ENCODE results near the gene RNF17.
"Not testable (repeated sequence)": the region's sequence is repeated elsewhere in the genome, so short reads cannot be mapped to it uniquely, and the experiment has no call there.

The RNF17 gene

GRCh38 chr13:24763596-24764275, at the start of gene RNF17:
Gene RNF17, plus strand, starts transcription at chr13:24764169. Its CDS starts 35 bp downstream, at chr13:24764204.
- DNase-seq (ENCODE audit: low read depth in 2 of 2) = no peak

- no peak for DNase-seq (ENCODE audit: low read depth in 2 of 2)
These were observed 48.0 kb upstream of the RNF17 start for GRCh38 chr13:24716011-24716410.

GRCh38 chr13:24716446-24716845, 47.5 kb upstream of the RNF17 start:
- DNase-seq (ENCODE audit: low read depth in 2 of 2) = no peak

- DNase-seq (ENCODE audit: low read depth in 2 of 2) = no peak
These were observed 46.8 kb upstream of the RNF17 start for GRCh38 chr13:24717217-24717616.

- DNase-seq (ENCODE audit: low read depth in 2 of 2) = no peak
These were observed 45.6 kb upstream of the RNF17 start for GRCh38 chr13:24718192-24718965.

GRCh38 chr13:24719139-24719538, 44.8 kb upstream of the RNF17 start:
- DNase-seq (ENCODE audit: low read depth in 2 of 2) = no peak

- DNase-seq (ENCODE audit: low read depth in 2 of 2) = no peak
These were observed 40.8 kb upstream of the RNF17 start for GRCh38 chr13:24723206-24723605.

- DNase-seq (ENCODE audit: low read depth in 2 of 2) = no peak
These were observed 39.3 kb upstream of the RNF17 start for GRCh38 chr13:24724714-24725113.

- no peak for DNase-seq (ENCODE audit: low read depth in 2 of 2)
These were observed 38.6 kb upstream of the RNF17 start for GRCh38 chr13:24725379-24725778.

GRCh38 chr13:24727731-24728601, 36.0 kb upstream of the RNF17 start:
- peak; percentile 41 to 44 for DNase-seq (ENCODE audit: low read depth in 2 of 2)

GRCh38 chr13:24730873-24731567, 32.9 kb upstream of the RNF17 start:
- not testable (repeated sequence) for DNase-seq (ENCODE audit: low read depth in 2 of 2)

GRCh38 chr13:24734950-24735349, 29.0 kb upstream of the RNF17 start:
- no peak for DNase-seq (ENCODE audit: low read depth in 2 of 2)

GRCh38 chr13:24737042-24737441, 26.9 kb upstream of the RNF17 start:
- DNase-seq (ENCODE audit: low read depth in 2 of 2) = no peak

GRCh38 chr13:24738366-24738847, 25.6 kb upstream of the RNF17 start:
- no peak for DNase-seq (ENCODE audit: low read depth in 2 of 2)

- no peak for DNase-seq (ENCODE audit: low read depth in 2 of 2)
These were observed 23.7 kb upstream of the RNF17 start for GRCh38 chr13:24740014-24740890.

GRCh38 chr13:24741016-24741662, 22.8 kb upstream of the RNF17 start:
- DNase-seq (ENCODE audit: low read depth in 2 of 2) = no peak

GRCh38 chr13:24741791-24742190, 22.2 kb upstream of the RNF17 start:
- DNase-seq (ENCODE audit: low read depth in 2 of 2) = no peak

GRCh38 chr13:24742294-24742693, 21.7 kb upstream of the RNF17 start:
- no peak for DNase-seq (ENCODE audit: low read depth in 2 of 2)

GRCh38 chr13:24742977-24743376, 21.0 kb upstream of the RNF17 start:
- no peak for DNase-seq (ENCODE audit: low read depth in 2 of 2)

- no peak for DNase-seq (ENCODE audit: low read depth in 2 of 2)
These were observed 19.7 kb upstream of the RNF17 start for GRCh38 chr13:24744247-24744646.

All from stimulated activated CD4-positive, alpha-beta T cell treated with anti-CD3 and anti-CD28 coated beads, Interleukin-15, amount 100 ng/mL, for 48 hours (primary cell).